Activated CD4-positive, alpha-beta T cell treated with anti-CD3 and anti-CD28 coated beads for 24 hours (primary cell): ENCODE data around the gene ABCA9.
"Not testable (repeated sequence)": the region's sequence is repeated elsewhere in the genome, so short reads cannot be mapped to it uniquely, and the experiment has no call there.

Experiments
- DNase-seq, 2 donors: peaks; one replicate each; pipeline ENCODE4 v3.0.0-alpha.2; 2020; ENCODE audit warnings: low read depth in 2 of 2

ABCA9 gene

DNA sequence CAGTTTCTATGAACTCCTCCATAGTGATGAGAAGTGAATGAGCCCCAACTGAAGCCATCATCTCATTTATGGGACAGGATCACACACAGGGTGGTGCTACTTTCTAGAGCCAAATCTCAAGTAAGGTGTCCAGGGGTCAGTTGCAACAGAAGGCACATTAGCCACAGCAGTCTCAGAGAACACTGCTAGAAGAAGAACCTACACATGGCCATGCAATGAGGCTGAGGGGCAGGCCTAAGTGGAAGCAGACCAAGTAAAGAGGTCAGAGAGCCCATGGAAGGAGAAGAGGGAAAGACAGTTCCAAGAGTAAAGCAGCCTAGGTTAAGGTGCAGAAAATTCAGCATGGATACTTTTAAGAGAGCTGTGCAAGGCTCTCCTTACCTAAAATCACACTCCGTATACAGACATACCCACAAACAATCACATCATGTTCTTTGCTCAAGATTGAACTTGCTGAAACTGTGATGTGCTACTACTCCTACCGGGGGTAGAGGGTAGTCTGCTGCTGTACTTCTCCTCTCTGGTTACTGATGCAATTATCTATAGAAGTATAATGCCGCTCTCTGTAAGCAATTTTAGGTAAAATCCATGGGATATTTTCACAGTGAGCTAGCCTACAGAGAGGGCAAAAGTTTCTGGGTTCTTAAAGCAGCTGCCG is 107.3 kb downstream of the ABCA9 start:
- DNase-seq, result no peak

DNA sequence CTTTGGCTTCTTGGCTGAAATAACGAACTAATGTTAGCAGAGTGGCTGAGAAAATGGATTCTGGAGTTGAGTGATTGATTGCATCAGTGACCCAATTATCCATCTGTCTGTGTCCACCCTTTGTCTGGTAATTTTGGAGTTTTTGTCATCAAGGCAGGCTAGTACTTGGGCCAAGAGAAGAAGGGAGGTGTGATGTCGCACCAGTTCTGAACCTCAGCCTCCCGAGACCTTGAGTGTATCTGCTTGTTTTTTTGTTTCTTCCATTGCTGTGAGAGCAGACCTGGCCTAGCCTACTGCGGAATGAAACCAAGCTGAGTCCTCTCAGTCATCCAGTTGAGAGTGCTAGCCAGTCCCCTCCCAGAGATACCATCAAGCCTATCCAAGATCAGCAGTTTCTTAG is 110.0 kb downstream of the ABCA9 start:
- DNase-seq, result no peak

DNA sequence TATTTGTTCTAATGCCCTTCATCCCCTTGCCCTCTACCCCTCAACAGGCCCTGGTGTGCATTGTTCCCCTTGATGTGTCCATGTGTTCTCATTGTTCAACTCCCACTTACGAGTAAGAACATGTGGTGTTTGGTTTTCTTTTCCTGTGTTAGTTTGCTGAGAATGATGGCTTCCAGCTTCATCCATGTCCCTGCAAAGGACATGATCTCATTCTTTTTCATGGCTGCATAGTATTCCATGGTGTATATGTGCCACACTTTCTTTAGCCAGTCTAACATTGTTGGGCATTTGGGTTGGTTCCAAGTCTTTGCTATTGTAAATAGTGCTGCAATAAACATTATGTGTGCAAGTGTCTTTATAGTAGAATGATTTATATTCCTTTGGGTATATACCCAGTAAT is 112.9 kb downstream of the ABCA9 start:
- DNase-seq, result not testable (repeated sequence)

DNA sequence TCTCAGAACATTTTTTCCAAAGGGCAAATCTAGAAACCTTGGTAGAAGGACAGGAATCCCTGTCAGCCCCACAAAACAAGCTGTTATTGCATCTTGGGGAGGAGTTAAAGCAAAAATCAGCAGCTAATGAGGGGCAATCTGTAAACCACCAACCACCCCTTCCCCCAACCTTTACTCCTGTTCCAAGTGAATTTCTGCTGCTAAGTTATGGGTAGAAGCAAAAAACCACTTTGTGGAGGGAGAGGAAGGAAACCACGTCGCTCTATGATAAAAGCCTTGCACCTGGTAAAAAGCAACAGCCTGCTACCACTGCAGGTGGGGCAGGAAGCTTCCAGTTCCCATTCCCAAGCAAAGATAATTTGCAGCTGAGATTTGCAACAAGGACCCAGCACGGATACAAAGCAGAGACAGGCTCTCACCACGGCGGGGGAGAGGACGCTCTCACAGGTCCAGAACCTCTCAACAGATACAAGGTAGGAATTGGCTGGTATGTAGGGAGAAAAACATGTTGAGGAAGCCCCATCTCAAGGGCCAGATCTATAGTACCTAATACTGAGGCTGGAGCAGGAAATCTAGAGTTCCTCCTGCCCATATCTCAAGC is 116.2 kb downstream of the ABCA9 start:
- no peak for DNase-seq

DNA sequence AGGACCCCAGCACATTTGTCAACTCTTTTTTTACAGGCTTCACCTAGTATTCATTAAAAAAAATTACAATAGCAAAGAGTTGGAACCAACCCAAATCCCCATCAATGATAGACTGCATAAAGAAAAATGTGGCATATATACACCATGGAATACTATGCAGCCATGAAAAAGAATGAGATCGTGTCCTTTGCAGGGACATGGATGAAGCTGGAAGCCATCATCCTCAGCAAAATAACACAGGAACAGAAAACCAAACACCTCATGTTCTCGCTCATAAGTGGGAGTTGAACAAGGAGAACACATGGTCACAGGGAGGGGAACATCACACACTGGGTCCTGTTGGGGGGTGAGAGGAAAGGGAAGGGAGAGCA is 116.9 kb downstream of the ABCA9 start:
- DNase-seq, result not testable (repeated sequence)

DNA sequence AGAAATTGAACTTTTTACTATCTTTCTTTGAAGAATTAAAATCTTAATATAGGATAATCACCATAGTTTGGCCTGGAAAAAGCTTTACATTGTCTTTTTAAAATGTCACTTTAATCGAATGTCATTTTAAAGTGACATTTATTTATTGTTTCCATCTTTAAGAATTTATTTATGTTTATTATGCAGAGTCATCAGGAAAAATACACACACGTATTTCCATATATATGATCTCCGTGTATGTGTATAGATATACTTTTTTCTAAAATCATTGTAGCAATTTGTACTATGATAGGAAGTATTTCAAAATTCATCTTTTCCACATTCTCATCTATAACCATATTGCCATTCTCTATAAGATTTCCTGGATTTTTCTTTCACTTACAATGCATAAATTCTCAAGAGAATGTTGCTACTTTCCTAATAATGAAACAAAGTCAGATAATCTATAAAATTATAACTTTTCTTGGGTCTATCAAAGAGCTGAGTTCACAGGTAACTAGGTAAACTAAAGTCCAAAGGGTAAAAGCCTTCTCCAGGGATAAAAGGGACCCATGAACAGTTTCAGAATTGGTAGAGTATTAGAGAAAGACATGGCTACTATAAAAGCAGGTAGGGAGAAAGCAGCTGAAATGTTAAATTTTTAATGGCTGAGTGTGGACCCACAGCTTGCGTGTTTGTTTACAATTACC is 117.5 kb downstream of the ABCA9 start:
- DNase-seq, result no peak

DNA sequence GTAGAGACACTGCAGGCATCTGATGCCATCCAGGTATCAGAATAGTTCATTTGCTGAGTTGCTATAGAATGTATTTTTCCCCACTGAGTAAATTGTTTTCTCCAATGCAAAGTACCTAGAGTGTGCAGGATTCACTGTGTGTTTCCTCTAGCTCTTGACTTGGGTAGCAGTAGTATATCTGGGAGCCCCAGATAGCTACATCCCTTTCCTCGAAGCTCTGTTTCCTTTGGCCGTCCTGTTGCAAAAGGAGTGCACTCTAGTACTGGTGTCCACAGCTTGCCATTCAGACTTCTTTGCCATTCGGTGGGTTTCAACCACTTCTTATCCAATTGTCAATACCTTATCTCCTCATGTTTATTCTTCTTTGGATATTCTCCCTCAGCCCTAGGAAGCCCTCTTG is 118.3 kb downstream of the ABCA9 start:
- DNase-seq, result no peak

DNA sequence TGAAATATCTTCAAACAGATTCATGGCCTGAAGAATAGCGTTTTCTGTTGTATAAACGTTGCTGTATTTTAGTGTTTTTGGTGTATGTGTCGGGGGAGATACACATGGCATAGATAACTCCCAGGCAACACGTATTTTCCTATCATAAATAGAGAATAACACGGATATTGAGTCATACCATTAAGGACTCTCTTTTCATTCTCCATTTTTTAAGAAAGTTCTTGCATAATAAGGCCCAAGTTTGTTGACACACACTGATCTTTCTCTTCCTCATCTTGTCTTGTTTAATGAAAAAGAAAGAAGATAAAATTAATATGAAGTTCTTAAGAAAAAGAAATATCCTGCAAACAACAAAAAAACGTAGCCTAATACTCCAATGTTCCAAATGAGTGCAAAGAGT is 119.0 kb downstream of the ABCA9 start:
- no peak for DNase-seq

DNA sequence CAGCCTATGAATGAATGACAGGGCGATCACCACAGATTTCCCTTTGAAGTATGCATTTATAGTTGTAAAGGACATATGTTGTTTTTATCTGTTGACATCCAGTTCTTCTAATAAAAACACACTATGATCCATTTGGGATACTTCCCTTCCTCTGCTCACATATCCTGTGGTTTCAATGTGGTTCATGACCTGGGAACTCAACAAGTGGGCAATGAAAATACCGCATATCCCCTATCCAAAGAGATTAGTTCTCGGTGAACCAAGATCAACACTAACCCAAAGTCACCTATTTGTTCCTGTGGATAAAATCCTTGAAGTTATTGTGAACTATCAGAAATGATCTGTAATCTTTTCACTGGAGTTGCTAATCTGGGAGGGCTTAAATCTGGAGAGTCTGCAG is 121.5 kb downstream of the ABCA9 start:
- DNase-seq, result no peak

DNA sequence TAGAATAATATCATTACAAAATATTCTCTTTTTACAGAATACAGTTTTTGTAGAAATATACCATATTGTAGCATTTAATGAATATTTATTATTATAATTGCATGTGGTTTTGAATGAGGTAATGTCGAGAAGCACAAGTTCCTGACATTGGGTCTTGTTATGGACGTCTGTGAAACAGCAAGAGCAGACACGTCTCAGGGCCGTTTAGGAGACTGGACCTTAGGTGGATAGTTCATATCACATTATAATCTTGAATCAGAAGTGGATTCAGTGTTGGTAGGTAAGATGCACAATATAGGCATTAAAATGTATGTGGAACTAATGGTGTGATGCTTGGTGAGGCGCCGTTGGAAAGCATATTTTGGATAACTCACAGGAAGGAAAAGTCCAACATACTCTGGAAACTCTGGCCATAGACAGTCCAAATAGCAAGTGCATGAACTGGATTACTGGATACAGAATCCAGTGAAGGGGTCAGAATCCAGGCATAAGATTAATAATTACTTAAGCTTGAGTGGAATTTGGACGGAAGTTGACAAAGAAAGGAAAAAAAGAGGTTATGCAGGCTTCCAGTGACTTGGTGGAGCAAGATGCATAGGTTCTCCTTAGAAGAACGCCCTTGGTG is 122.7 kb downstream of the ABCA9 start:
- DNase-seq, result no peak

DNA sequence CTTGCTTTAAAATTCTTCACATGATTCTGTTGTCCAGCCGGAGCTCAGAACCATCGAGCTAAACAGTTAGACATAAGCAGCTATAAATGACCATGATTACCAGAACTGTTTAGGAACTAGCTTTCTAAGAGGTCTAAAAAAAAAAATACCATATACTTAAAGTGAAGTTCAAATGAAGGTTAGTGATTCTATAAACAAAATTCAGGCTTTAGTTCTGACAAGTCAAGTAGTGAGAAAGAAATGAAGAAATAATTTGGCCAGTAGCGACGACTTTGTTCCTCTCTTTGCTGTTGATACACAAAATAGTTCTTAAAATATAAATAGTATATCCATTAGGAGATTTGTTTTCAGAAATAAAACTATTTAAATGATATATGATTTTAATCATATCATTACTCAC is 133.2 kb downstream of the ABCA9 start:
- no peak for DNase-seq

DNA sequence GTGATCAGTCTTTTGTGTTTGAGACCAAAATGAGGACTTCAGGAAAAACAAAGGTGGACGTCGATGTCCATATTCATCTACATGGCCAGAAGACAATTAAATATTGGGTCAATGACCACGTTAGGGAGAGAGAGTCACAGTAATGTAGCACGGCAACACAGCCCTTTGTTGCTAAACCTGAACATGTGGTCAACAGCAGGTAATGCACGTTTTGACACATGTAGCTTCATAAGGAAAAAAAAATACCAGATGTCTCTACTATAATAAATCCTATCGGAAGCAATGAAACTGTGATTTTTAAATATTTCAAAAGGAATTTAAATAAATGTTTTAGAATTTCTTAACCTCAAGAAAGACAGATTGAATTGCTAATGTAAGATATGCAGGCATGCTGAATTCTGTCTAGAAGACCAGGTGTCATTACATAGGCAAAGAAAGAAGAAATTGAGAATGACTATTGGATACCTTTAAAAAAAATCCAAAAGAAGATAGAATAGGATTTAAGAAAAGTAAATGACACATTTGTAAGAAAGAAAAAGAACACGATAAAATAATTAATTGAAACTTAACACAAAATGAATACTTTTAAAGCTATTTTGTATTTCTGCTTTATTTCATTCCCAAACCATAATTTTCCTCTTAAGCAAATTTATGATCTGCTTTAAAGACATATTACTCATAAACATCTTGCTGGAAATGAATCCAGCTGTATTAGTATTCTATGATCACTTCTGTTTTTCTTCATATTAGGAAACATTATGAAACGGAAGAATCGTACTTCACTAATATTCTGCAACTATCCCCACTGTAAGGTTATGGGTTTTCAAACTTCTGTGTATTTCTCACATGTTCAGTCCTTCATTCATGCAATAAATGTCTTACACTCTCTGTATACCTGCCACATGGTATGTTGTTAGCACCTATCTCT is 135.7 kb downstream of the ABCA9 start:
- DNase-seq, result no peak
